Gastrocnemius medialis (tissue), 4 donors: ENCODE data around the gene SMYD5. TPM values are rescaled to one million over a fixed set of nuclear protein-coding genes. Genes with fewer than 3 reads are reported as not detected.

Experiments used
- ATAC-seq, 2 donors: fragments of 150-250 bp; one replicate each; pipeline ENCODE4 v1.9.1; 2016
- DNase-seq, 2 donors: peaks; one replicate each; pipeline ENCODE4 v3.0.0-alpha.2; 2019
- H3K27ac ChIP-seq, 4 donors: fragments of 200-600 bp; sonication (generic); 1 replicate in 1 of 4; 2 replicates in 3 of 4; pipeline ENCODE4 v1.5.1; 2016 to 2018; ENCODE audit warnings: mild to moderate bottlenecking in 2 of 4, moderate library complexity in 1 of 4
- H3K27me3 ChIP-seq, 3 donors: fragments of 200-600 bp; sonication (generic) in 2 of 3; 1 replicate in 1 of 3; 2 replicates in 2 of 3; pipeline versions ENCODE4 v1.5.1 to v1.6.0; 2016 to 2019; ENCODE audit warnings: mild to moderate bottlenecking in 1 of 3, moderate library complexity in 1 of 3
- H3K36me3 ChIP-seq, 2 donors: fragments of 200-600 bp; sonication (generic) in 1 of 2; one replicate each; pipeline ENCODE4 v1.5.1; 2017 to 2018
- H3K4me1 ChIP-seq, 2 donors: fragments of 200-600 bp; sonication (generic) in 1 of 2; one replicate each; pipeline ENCODE4 v1.5.1; 2016 to 2017; ENCODE audit warnings: mild to moderate bottlenecking in 2 of 2
- H3K4me3 ChIP-seq, 4 donors: fragments of 200-600 bp; sonication (generic) in 3 of 4; 1 replicate in 1 of 4; 2 replicates in 3 of 4; pipeline ENCODE4 v1.5.1; 2016 to 2019; ENCODE audit warnings: mild to moderate bottlenecking in 2 of 4
- H3K9me3 ChIP-seq, 3 donors: fragments of 200-600 bp; sonication (generic) in 2 of 3; 1 replicate in 1 of 3; 2 replicates in 2 of 3; pipeline ENCODE4 v1.5.1; 2016 to 2019
- POLR2A ChIP-seq, 2 donors: fragments of 450-650 bp; IDR thresholded peaks; one replicate each; pipeline ENCODE4 v1.6.1; 2017; ENCODE audit warnings: antibody characterized with exemption in 2 of 2, mild to moderate bottlenecking in 2 of 2, moderate library complexity in 2 of 2
- in situ Hi-C, 4 donors: fragments of 200-750 bp; cut with MboI; loops; one replicate each; pipeline versions ENCODE4 v1.15.0 to v1.8.0; 2017; ENCODE audit warnings: low sequenced_read_pairs in 4 of 4
- intact Hi-C: fragments of 100-400 bp; cut with DNase I; formaldehyde crosslinking; loops from one replicate; pipeline ENCODE4 v1.15.1; 2023; ENCODE audit warnings: low total_unique reads
- total RNA-seq, 4 donors: library from RNA; depleted of rRNA; stranded (reverse); fragments of >200 nt; gene quantifications; one replicate each; pipeline versions ENCODE4 v1.1.0 to v1.2.3, GENCODE V29; 2016
- TF ChIP-seq, protein P1 (sequence below), 5 experiments: fragments of 450-650 bp in 3 of 5; fragments of 200-600 bp in 2 of 5; sonication (generic) in 2 of 5; IDR thresholded peaks in 4 of 5; conservative IDR thresholded peaks in 1 of 5; 1 replicate in 4 of 5; 2 replicates in 1 of 5; pipeline ENCODE4 v1.5.1; 2016 to 2019; ENCODE audit warnings: antibody characterized with exemption in 5 of 5, mild to moderate bottlenecking in 3 of 5, moderate library complexity in 3 of 5

The SMYD5 gene
- total RNA-seq, 4 donors from 2014 or later: 9.8 to 17.7 (median 13.7) TPM

DNA sequence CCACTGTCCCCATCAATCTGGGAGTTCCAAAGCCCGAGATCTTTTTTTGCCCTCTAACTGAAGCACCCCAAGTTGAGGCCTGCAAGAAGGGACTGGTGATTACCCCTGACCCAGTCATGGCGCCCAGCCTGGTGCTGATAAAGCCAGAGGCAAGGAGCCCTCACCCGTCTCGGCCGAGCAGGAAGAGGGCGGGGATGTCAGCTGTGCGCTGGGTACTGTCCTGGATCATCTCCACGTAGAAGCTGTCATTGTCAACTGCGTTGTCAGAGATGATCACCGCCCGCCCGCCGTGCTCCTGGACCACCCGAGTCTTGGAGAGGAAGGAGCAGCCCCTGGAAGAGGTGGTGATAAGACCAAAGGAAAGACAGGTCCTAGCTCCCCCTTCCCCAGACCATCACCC is 14.6 kb downstream of the SMYD5 start:
- Histone ChIP-seq H3K4me1 (peaks cover 0 to 5% of the 10 kb centered on the region in 2 donors), H3K27ac (no peak overlapping the region), H3K36me3 (peaks cover 0 to 63% of the 10 kb centered on the region in 2 donors), H3K27me3 (no peaks in the 10 kb centered on the region), H3K4me3 (no peak overlapping the region), H3K9me3 (no peaks in the 10 kb centered on the region)
- ATAC-seq (no peak), DNase-seq (no peak)
- intact Hi-C loops: no loop called here
- TF ChIP-seq, protein P1, sequence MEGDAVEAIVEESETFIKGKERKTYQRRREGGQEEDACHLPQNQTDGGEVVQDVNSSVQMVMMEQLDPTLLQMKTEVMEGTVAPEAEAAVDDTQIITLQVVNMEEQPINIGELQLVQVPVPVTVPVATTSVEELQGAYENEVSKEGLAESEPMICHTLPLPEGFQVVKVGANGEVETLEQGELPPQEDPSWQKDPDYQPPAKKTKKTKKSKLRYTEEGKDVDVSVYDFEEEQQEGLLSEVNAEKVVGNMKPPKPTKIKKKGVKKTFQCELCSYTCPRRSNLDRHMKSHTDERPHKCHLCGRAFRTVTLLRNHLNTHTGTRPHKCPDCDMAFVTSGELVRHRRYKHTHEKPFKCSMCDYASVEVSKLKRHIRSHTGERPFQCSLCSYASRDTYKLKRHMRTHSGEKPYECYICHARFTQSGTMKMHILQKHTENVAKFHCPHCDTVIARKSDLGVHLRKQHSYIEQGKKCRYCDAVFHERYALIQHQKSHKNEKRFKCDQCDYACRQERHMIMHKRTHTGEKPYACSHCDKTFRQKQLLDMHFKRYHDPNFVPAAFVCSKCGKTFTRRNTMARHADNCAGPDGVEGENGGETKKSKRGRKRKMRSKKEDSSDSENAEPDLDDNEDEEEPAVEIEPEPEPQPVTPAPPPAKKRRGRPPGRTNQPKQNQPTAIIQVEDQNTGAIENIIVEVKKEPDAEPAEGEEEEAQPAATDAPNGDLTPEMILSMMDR (IDR thresholded peaks at IDR 0.05 in 4 of 5, conservative IDR thresholded peaks at IDR 0.05 in 1 of 5): no peak
- no peak for TF ChIP-seq POLR2A (IDR thresholded peaks at IDR 0.05)
- in situ Hi-C loops: loop anchor here in 3 of 4 donors (25.0 kb wide), 3 partner anchors 159 to 1309 kb away; partner anchors contain the start of genes TPRKB (in 3 of the 3), ALMS1 (in 1 of the 3), AUP1 (in 1 of the 3) and DQX1 (in 1 of the 3)

DNA sequence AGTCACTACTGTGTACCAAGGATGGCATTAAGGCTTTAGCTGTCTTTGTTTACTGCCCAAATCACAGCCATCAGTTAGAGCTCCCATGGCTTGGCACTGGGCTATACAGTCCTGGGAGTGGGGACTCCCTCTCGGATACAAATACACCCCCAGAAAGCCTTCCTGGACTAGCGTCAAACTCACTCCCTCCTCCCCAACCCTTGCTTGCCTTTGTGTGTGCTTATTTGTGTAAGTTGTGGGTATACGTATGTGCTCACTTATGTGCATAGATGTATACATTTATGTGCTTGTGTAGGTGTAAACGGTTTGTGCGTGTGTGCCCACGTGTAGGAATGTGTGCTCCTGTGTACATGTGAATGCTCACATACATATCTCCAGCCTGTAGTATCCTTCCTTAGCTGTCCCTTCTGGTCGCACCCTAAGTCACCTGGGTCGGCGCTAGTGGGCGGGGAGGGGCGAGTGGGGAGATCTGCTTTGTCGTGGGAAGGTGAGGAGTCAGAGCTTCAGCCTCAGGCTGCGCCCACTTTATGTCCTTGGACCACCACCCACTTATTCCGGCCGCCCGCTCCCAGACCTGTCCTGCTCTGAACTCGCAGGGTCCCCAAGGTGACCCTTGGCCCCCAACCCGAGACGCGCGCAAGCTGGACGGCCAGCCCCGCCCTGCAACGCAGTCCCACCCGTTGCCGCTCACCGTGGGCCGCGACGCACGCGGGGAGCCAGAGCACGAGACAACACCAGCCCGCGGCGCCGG is 18.5 kb downstream of the SMYD5 start:
- TF ChIP-seq, protein P1 (IDR thresholded peaks at IDR 0.05 in 4 of 5, conservative IDR thresholded peaks at IDR 0.05 in 1 of 5): no peak
- TF ChIP-seq POLR2A (IDR thresholded peaks at IDR 0.05): no peak
- in situ Hi-C loops (loop anchor here in 3 of 4 donors (25.0 kb wide), 3 partner anchors 155 to 1305 kb away; partner anchors contain the start of genes TPRKB (in 3 of the 3), ALMS1 (in 1 of the 3), AUP1 (in 1 of the 3) and DQX1 (in 1 of the 3)), intact Hi-C loops (loop anchor here (5.0 to 10.0 kb wide), 3 partner anchors 120 to 1222 kb away; partner anchors contain the start of genes INO80B, RAB11FIP5, SFXN5 and WBP1)
- Histone ChIP-seq H3K4me1 (peaks cover 12 to 28% of the 10 kb centered on the region in 2 donors), H3K27me3 (no peaks in the 10 kb centered on the region), H3K36me3 (peaks cover 0 to 27% of the 10 kb centered on the region in 2 donors), H3K27ac (peak overlapping the region; percentile 82 to 100 (median 93)), H3K9me3 (no peaks in the 10 kb centered on the region), H3K4me3 (peak overlapping the region; percentile 67 to 100 (median 95))
- ATAC-seq (peak; percentile 8 to 19), DNase-seq (peak in 1 of 2 donors; percentile 44)

DNA sequence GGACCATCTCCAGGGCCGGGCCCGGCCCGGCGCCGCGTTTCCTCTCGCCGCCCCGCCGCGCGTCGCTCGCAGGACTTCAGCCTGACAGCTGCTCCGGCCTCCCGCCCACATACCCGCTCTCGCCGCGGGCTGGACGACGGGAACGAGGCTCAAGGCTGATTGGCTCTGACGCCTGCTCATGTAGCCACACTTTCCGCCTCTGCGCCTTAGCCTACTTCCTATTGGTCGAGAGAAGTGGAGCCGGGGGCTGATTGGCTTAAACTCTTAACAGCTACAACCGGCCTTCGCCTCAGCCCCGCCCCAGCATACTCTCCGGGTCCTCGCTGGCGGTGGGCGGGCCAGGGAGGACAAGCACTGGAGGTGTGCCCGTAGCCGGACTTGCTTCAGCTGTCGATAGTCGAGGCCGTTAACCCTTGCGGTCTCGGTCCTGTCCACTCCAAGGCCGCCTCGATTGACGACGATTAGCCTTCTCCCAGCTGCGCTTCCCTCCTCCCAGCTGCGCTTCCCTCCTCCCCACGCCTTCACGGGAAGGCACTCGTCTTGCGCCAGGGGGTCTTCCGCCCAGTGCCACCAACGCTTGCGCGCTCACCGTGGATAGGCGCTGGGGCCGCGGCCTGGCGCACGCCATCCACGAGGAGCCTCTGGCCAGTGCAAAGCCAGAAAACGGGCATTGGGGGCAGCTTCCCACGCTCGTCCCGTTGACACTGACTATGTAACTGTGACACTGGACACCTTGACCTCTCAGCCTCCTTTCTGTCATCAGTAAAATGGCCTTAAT is 19.3 kb downstream of the SMYD5 start, which contains the start of gene PRADC1:
Gene PRADC1 (minus strand): TSS at position 86 of the 778 bp plus-strand sequence. CDS start 79 bp downstream, at position 7.
- DNase-seq (peak; percentile 100), ATAC-seq (peak; percentile 90 to 93)
- in situ Hi-C loops: loop anchor here in 3 of 4 donors (25.0 kb wide), 3 partner anchors 154 to 1304 kb away; partner anchors contain the start of genes TPRKB (in 3 of the 3), ALMS1 (in 1 of the 3), AUP1 (in 1 of the 3) and DQX1 (in 1 of the 3)
- peak; percentile 85 to 87 for TF ChIP-seq POLR2A (IDR thresholded peaks at IDR 0.05)
- TF ChIP-seq, protein P1 (IDR thresholded peaks at IDR 0.05 in 4 of 5, conservative IDR thresholded peaks at IDR 0.05 in 1 of 5): no peak
- intact Hi-C loops: loop anchor here (5.0 to 10.0 kb wide), 3 partner anchors 121 to 1221 kb away; partner anchors contain the start of genes INO80B, RAB11FIP5, SFXN5 and WBP1
- Histone ChIP-seq H3K4me3 (peak within 1 kb of the TSS; percentile 67 to 100 (median 95)), H3K27me3 (no peaks in the 10 kb centered on the region), H3K9me3 (no peaks in the 10 kb centered on the region), H3K27ac (peak within 1 kb of the TSS; percentile 90 to 100 (median 95)), H3K4me1 (peaks cover 17 to 35% of the 10 kb centered on the region in 2 donors), H3K36me3 (peaks cover 0 to 19% of the 10 kb centered on the region in 2 donors)
